NOMO-1 treated with dmso at 0.1 percent for 144 hours (cell line): Measurements from ENCODE around the gene SESN3.
"Not testable (repeated sequence)": the region's sequence is repeated elsewhere in the genome, so short reads cannot be mapped to it uniquely, and the experiment has no call there.

ENCODE experiments used
- DNase-seq: peaks from one replicate; lab custom pipeline; 2025; ENCODE audit not compliant: unreplicated experiment; lab: John Stamatoyannopoulos, UW

SESN3 gene

GRCh38 chr11:95231127-95231880 is at the start of gene SESN3:
TSS of gene SESN3 (minus strand) at chr11:95231202. CDS start at chr11:95230860, 342 bp downstream.
- DNase-seq: peak; percentile 99

GRCh38 chr11:95279921-95280868 is 49.2 kb upstream of the SESN3 start:
- DNase-seq: peak; percentile 47

GRCh38 chr11:95277868-95278267 is 46.9 kb upstream of the SESN3 start:
- no peak for DNase-seq

GRCh38 chr11:95276139-95276538 is 45.1 kb upstream of the SESN3 start:
- no peak for DNase-seq

GRCh38 chr11:95273618-95274017 is 42.6 kb upstream of the SESN3 start:
- not testable (repeated sequence) for DNase-seq

- no peak for DNase-seq
Measured at GRCh38 chr11:95269036-95269819, 38.2 kb upstream of the SESN3 start.

- no peak for DNase-seq
Measured at GRCh38 chr11:95268391-95268790, 37.4 kb upstream of the SESN3 start.

GRCh38 chr11:95267601-95268213 is 36.7 kb upstream of the SESN3 start:
- no peak for DNase-seq

- no peak for DNase-seq
Measured at GRCh38 chr11:95266751-95267374, 35.9 kb upstream of the SESN3 start.

- no peak for DNase-seq
Measured at GRCh38 chr11:95264881-95265280, 33.9 kb upstream of the SESN3 start.

GRCh38 chr11:95262994-95263765 is 32.2 kb upstream of the SESN3 start:
- no peak for DNase-seq

- no peak for DNase-seq
Measured at GRCh38 chr11:95257456-95257971, 26.5 kb upstream of the SESN3 start.

- DNase-seq: peak; percentile 85
Measured at GRCh38 chr11:95256321-95256779, 25.3 kb upstream of the SESN3 start.

- no peak for DNase-seq
Measured at GRCh38 chr11:95255251-95256145, 24.5 kb upstream of the SESN3 start.

- DNase-seq: no peak
Measured at GRCh38 chr11:95254716-95255115, 23.7 kb upstream of the SESN3 start.

- peak; percentile 90 for DNase-seq
Measured at GRCh38 chr11:95254131-95254704, 23.2 kb upstream of the SESN3 start.

GRCh38 chr11:95253141-95253540 is 22.1 kb upstream of the SESN3 start:
- no peak for DNase-seq

GRCh38 chr11:95252586-95252985 is 21.6 kb upstream of the SESN3 start:
- no peak for DNase-seq
